ENCODE data around the gene RARA.

The RARA gene

GRCh38 chr17:40268141-40268712 lies 40.8 kb upstream of the RARA start:
- DNase-seq (ENCODE audit: extremely low read depth, low read depth) = no peak
- TF ChIP-seq, protein P1, sequence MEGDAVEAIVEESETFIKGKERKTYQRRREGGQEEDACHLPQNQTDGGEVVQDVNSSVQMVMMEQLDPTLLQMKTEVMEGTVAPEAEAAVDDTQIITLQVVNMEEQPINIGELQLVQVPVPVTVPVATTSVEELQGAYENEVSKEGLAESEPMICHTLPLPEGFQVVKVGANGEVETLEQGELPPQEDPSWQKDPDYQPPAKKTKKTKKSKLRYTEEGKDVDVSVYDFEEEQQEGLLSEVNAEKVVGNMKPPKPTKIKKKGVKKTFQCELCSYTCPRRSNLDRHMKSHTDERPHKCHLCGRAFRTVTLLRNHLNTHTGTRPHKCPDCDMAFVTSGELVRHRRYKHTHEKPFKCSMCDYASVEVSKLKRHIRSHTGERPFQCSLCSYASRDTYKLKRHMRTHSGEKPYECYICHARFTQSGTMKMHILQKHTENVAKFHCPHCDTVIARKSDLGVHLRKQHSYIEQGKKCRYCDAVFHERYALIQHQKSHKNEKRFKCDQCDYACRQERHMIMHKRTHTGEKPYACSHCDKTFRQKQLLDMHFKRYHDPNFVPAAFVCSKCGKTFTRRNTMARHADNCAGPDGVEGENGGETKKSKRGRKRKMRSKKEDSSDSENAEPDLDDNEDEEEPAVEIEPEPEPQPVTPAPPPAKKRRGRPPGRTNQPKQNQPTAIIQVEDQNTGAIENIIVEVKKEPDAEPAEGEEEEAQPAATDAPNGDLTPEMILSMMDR (IDR thresholded peaks at IDR 0.05; ENCODE audit: low read depth, low read length, missing control alignments) = no peak

DNA sequence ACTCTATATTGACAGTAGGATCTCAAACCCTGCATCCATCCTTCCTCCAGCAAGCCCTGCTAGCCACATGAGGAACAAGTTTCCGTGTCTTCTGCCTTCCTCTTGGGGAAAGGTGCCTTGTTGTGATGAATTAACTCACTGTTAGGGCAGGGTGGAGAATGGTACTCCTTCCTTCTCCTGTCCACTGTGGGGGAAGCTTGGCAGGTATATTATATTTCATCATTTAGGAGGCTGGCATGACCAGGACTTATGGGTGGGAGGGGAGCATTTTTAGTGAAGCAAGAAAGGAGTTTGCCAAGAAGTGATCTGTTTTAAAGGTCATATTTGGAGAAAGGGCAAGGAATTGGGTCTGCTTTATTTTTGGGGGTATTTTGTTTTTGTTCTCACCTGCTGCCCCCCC lies 30.6 kb upstream of the RARA start:
- DNase-seq (ENCODE audit: extremely low read depth, low read depth) = no peak
- TF ChIP-seq, protein P1 (IDR thresholded peaks at IDR 0.05; ENCODE audit: low read depth, low read length, missing control alignments) = no peak
- no peak overlapping the region for H3K4me3 ChIP-seq (replicated peaks; ENCODE audit: low read depth, low read length)

More at GRCh38 chr17:40268141-40268712, 40.8 kb upstream of the RARA start:
- H3K4me3 ChIP-seq (replicated peaks; ENCODE audit: low read depth, low read length) = no peak overlapping the region

GRCh38 chr17:40279402-40279801 lies 29.6 kb upstream of the RARA start:
- TF ChIP-seq, protein P1 (IDR thresholded peaks at IDR 0.05; ENCODE audit: low read depth, low read length, missing control alignments) = no peak
- no peak for DNase-seq (ENCODE audit: extremely low read depth, low read depth)
- H3K4me3 ChIP-seq (replicated peaks; ENCODE audit: low read depth, low read length) = no peak overlapping the region

- DNase-seq (ENCODE audit: extremely low read depth, low read depth) = no peak
- TF ChIP-seq, protein P1 (IDR thresholded peaks at IDR 0.05; ENCODE audit: low read depth, low read length, missing control alignments) = no peak
- H3K4me3 ChIP-seq (replicated peaks; ENCODE audit: low read depth, low read length) = no peak overlapping the region
Observed at GRCh38 chr17:40281663-40282062, 27.3 kb upstream of the RARA start.

DNA sequence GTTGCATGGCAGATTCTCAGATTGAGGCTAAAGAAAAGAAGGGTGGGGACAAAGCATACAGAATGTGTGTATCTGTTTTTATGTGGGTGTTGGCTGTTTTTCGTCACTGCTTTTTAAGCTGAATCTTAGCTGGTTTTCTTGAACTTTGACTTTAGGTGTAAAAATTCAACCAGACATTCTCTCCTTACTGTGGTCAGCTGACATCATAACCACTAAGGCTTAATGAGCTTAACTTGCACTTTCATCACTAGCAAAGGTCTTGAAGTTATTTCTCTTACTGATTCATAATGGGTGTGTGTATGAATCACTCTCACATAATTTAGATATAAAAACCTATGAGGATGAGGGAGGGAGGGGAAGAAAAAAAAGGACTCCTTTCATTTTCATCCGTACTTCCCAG lies 25.3 kb upstream of the RARA start:
- TF ChIP-seq, protein P1 (IDR thresholded peaks at IDR 0.05; ENCODE audit: low read depth, low read length, missing control alignments) = no peak
- DNase-seq (ENCODE audit: extremely low read depth, low read depth) = no peak
- H3K4me3 ChIP-seq (replicated peaks; ENCODE audit: low read depth, low read length) = peak overlapping the region; percentile 14; the same call in 1 of the 2 replicates

- DNase-seq (ENCODE audit: extremely low read depth, low read depth) = no peak
- peak overlapping the region; percentile 14; the same call in 1 of the 2 replicates for H3K4me3 ChIP-seq (replicated peaks; ENCODE audit: low read depth, low read length)
- TF ChIP-seq, protein P1 (IDR thresholded peaks at IDR 0.05; ENCODE audit: low read depth, low read length, missing control alignments) = peak; percentile 14
Observed at GRCh38 chr17:40284085-40284713, 24.8 kb upstream of the RARA start.
